Right renal pelvis (tissue), 4 donors: ENCODE measurements around the gene APOBEC3G. TPM values are rescaled to one million over a fixed set of nuclear protein-coding genes. Genes with fewer than 3 reads are reported as not detected.
"Not testable (repeated sequence)": the region's sequence is repeated elsewhere in the genome, so short reads cannot be mapped to it uniquely, and the experiment has no call there.

ENCODE experiments used
- DNase-seq, 4 donors: peaks; one replicate each; pipeline ENCODE4 v3.0.0-alpha.2; 2013; ENCODE audit warnings: low read depth in 4 of 4, low spot score in 3 of 4, missing footprints in 1 of 4
- polyA plus RNA-seq, 4 donors: library from polyadenylated mRNA; unstranded; fragments of 120-200 nt; gene quantifications; one replicate each; pipeline ENCODE4 v1.2.1, GENCODE V29; 2013; ENCODE audit not compliant: insufficient read length in 4 of 4

The APOBEC3G gene
- polyA plus RNA-seq, 4 donors: 6.6 to 9.8 (median 8.1) TPM

GRCh38 chr22:39066442-39067276 is 10.4 kb upstream of the APOBEC3G start:
- DNase-seq: not testable (repeated sequence)

- DNase-seq: no peak
These were observed 8.9 kb upstream of the APOBEC3G start for GRCh38 chr22:39068033-39068785.

GRCh38 chr22:39070186-39070585 is 6.9 kb upstream of the APOBEC3G start:
- no peak for DNase-seq

GRCh38 chr22:39072581-39072981 is 4.5 kb upstream of the APOBEC3G start:
- DNase-seq: not testable (repeated sequence)

- DNase-seq: no peak
These were observed 3.1 kb upstream of the APOBEC3G start for GRCh38 chr22:39073981-39074380.

- DNase-seq: not testable (repeated sequence)
These were observed 685 bp upstream of the APOBEC3G start for GRCh38 chr22:39076155-39077025.

- not testable (repeated sequence) for DNase-seq
These were observed 837 bp downstream of the APOBEC3G start for GRCh38 chr22:39077912-39078311.

- DNase-seq: no peak
These were observed 1.3 kb downstream of the APOBEC3G start for GRCh38 chr22:39078329-39078728.

- not testable (repeated sequence) for DNase-seq
These were observed 2.1 kb downstream of the APOBEC3G start for GRCh38 chr22:39079054-39079637.

- DNase-seq: no peak
These were observed 3.1 kb downstream of the APOBEC3G start for GRCh38 chr22:39080052-39080762.

GRCh38 chr22:39081016-39081415 is 3.9 kb downstream of the APOBEC3G start:
- DNase-seq: no peak

- DNase-seq: no peak
These were observed 4.5 kb downstream of the APOBEC3G start for GRCh38 chr22:39081598-39081997.

- no peak for DNase-seq
These were observed 6.4 kb downstream of the APOBEC3G start for GRCh38 chr22:39083212-39084165.

GRCh38 chr22:39084666-39085065 is 7.6 kb downstream of the APOBEC3G start:
- DNase-seq: no peak

GRCh38 chr22:39087098-39087497 is 10.0 kb downstream of the APOBEC3G start:
- no peak for DNase-seq

- DNase-seq: no peak
These were observed 11.0 kb downstream of the APOBEC3G start for GRCh38 chr22:39087881-39088684.

- no peak for DNase-seq
These were observed 11.6 kb downstream of the APOBEC3G start for GRCh38 chr22:39088685-39089032.

GRCh38 chr22:39089928-39090327 is 12.9 kb downstream of the APOBEC3G start:
- no peak for DNase-seq
